SJCRH30 (cell line): Measurements from ENCODE around the gene GGNBP2. TPM values are rescaled to one million over a fixed set of nuclear protein-coding genes. Genes with fewer than 3 reads are reported as not detected.
A peak's percentile ranks its signal among the peaks of the same experiment; 100 is the strongest.
"Not testable (repeated sequence)": the region's sequence is repeated elsewhere in the genome, so short reads cannot be mapped to it uniquely, and the experiment has no call there.

Experiments
- DNase-seq, 2 experiments: peaks; one replicate each; pipeline ENCODE4 v3.0.0-alpha.2; 2015 to 2020
- H3K27ac ChIP-seq: fragments of 250-450 bp; sonication (Bioruptor Pico); 2 replicates; pipeline ENCODE4 v1.5.1; 2020; ENCODE audit warnings: mild to moderate bottlenecking, moderate library complexity
- H3K27me3 ChIP-seq: fragments of 250-450 bp; sonication (Bioruptor Pico); 2 replicates; pipeline ENCODE4 v1.5.1; 2020; ENCODE audit warnings: mild to moderate bottlenecking, moderate library complexity
- H3K36me3 ChIP-seq: fragments of 250-450 bp; sonication (Bioruptor Pico); 2 replicates; pipeline ENCODE4 v1.5.1; 2020; ENCODE audit warnings: mild to moderate bottlenecking, moderate library complexity
- H3K4me1 ChIP-seq: fragments of 250-450 bp; sonication (Bioruptor Pico); 2 replicates; pipeline ENCODE4 v1.5.1; 2020; ENCODE audit warnings: mild to moderate bottlenecking, moderate library complexity
- H3K4me3 ChIP-seq: fragments of 250-450 bp; sonication (Bioruptor Pico); 2 replicates; pipeline ENCODE4 v1.5.1; 2020; ENCODE audit warnings: mild to moderate bottlenecking, moderate library complexity
- H3K9me3 ChIP-seq: fragments of 250-450 bp; sonication (Bioruptor Pico); replicated peaks from 2 replicates; pipeline ENCODE4 v1.5.1; 2020; ENCODE audit warnings: mild to moderate bottlenecking, moderate library complexity
- total RNA-seq: library from RNA; depleted of rRNA; stranded (reverse); fragments of >200 nt; shearing (Covaris generic); gene quantifications from 2 replicates; pipeline ENCODE4 v1.2.3, GENCODE V29; 2014

The GGNBP2 gene
- total RNA-seq, 1 experiment from 2014 or later, result 81.9 TPM

- Histone ChIP-seq H3K4me3 (no peak overlapping the region), H3K4me1 (peaks cover 4% of the 10 kb centered on the region), H3K27ac (no peak overlapping the region), H3K9me3 (no peaks in the 10 kb centered on the region), H3K36me3 (peaks cover 3% of the 10 kb centered on the region; the same call in 1 of the 2 replicates), H3K27me3 (no peaks in the 10 kb centered on the region)
- DNase-seq, result no peak
Observed at GRCh38 chr17:36598951-36599401, 54.3 kb downstream of the GGNBP2 start.

GRCh38 chr17:36599546-36600250, 55.0 kb downstream of the GGNBP2 start:
- Histone ChIP-seq H3K36me3 (peaks cover 3% of the 10 kb centered on the region; the same call in 1 of the 2 replicates), H3K4me1 (peaks cover 4% of the 10 kb centered on the region), H3K4me3 (no peak overlapping the region), H3K27me3 (no peaks in the 10 kb centered on the region), H3K9me3 (no peaks in the 10 kb centered on the region), H3K27ac (no peak overlapping the region)
- DNase-seq, result no peak

GRCh38 chr17:36600465-36600864, 55.7 kb downstream of the GGNBP2 start:
- DNase-seq, result no peak
- Histone ChIP-seq H3K4me1 (peaks cover 4% of the 10 kb centered on the region), H3K27me3 (no peaks in the 10 kb centered on the region), H3K36me3 (peaks cover 3% of the 10 kb centered on the region; the same call in 1 of the 2 replicates), H3K4me3 (peak overlapping the region; percentile 83), H3K9me3 (no peaks in the 10 kb centered on the region), H3K27ac (peak overlapping the region; percentile 55)

GRCh38 chr17:36600936-36601302, 56.2 kb downstream of the GGNBP2 start:
- Histone ChIP-seq H3K9me3 (no peaks in the 10 kb centered on the region), H3K27ac (peak overlapping the region; percentile 55), H3K4me1 (peaks cover 4% of the 10 kb centered on the region), H3K27me3 (no peaks in the 10 kb centered on the region), H3K36me3 (peaks cover 3% of the 10 kb centered on the region; the same call in 1 of the 2 replicates), H3K4me3 (peak overlapping the region; percentile 83)
- no peak for DNase-seq

- H3K9me3 ChIP-seq, result no peaks in the 10 kb centered on the region
- H3K27me3 ChIP-seq, result no peaks in the 10 kb centered on the region
- peaks cover 4% of the 10 kb centered on the region for H3K4me1 ChIP-seq
- peak within 1 kb of the TSS; percentile 83 for H3K4me3 ChIP-seq
- H3K27ac ChIP-seq, result peak within 1 kb of the TSS; percentile 55
- DNase-seq, result peak; percentile 97
- peaks cover 3% of the 10 kb centered on the region; the same call in 1 of the 2 replicates for H3K36me3 ChIP-seq
Observed at GRCh38 chr17:36601303-36602029, 56.7 kb downstream of the GGNBP2 start, which contains the start of gene MRM1. MRM1 (plus strand) TSS chr17:36601583; CDS start chr17:36601811, 228 bp downstream.

- H3K9me3 ChIP-seq, result no peaks in the 10 kb centered on the region
- H3K4me3 ChIP-seq, result peak overlapping the region; percentile 83
- H3K27ac ChIP-seq, result peak overlapping the region; percentile 55
- H3K4me1 ChIP-seq, result peaks cover 4% of the 10 kb centered on the region
- no peaks in the 10 kb centered on the region for H3K27me3 ChIP-seq
- H3K36me3 ChIP-seq, result no peaks in the 10 kb centered on the region
- DNase-seq, result peak; percentile 33 to 45
Observed at GRCh38 chr17:36602030-36602748, 57.5 kb downstream of the GGNBP2 start.

- no peaks in the 10 kb centered on the region for H3K9me3 ChIP-seq
- H3K27me3 ChIP-seq, result no peaks in the 10 kb centered on the region
- no peak overlapping the region for H3K27ac ChIP-seq
- peak; percentile 83 to 92 for DNase-seq
- no peaks in the 10 kb centered on the region for H3K36me3 ChIP-seq
- peaks cover 4% of the 10 kb centered on the region for H3K4me1 ChIP-seq
- peak overlapping the region; percentile 83 for H3K4me3 ChIP-seq
Observed at GRCh38 chr17:36602924-36603384, 58.2 kb downstream of the GGNBP2 start.

- H3K36me3 ChIP-seq, H3K4me1 ChIP-seq, H3K4me3 ChIP-seq, H3K9me3 ChIP-seq, H3K27ac ChIP-seq, DNase-seq, H3K27me3 ChIP-seq: not testable (repeated sequence)
Observed at GRCh38 chr17:36605028-36605427, 60.3 kb downstream of the GGNBP2 start.

GRCh38 chr17:36608280-36608679, 63.6 kb downstream of the GGNBP2 start:
- Histone ChIP-seq H3K36me3 (no peaks in the 10 kb centered on the region), H3K9me3 (no peaks in the 10 kb centered on the region), H3K4me3 (no peak overlapping the region), H3K27ac (no peak overlapping the region), H3K4me1 (no peaks in the 10 kb centered on the region), H3K27me3 (no peaks in the 10 kb centered on the region)
- no peak for DNase-seq

GRCh38 chr17:36608794-36609497, 64.2 kb downstream of the GGNBP2 start:
- Histone ChIP-seq H3K4me1 (no peaks in the 10 kb centered on the region), H3K4me3 (no peak overlapping the region), H3K36me3 (no peaks in the 10 kb centered on the region), H3K27ac (no peak overlapping the region), H3K27me3 (no peaks in the 10 kb centered on the region), H3K9me3 (no peaks in the 10 kb centered on the region)
- no peak for DNase-seq

GRCh38 chr17:36609498-36609862, 64.8 kb downstream of the GGNBP2 start:
- no peak overlapping the region for H3K27ac ChIP-seq
- H3K4me1 ChIP-seq, result no peaks in the 10 kb centered on the region
- no peaks in the 10 kb centered on the region for H3K9me3 ChIP-seq
- H3K27me3 ChIP-seq, result no peaks in the 10 kb centered on the region
- H3K36me3 ChIP-seq, result no peaks in the 10 kb centered on the region
- no peak overlapping the region for H3K4me3 ChIP-seq
- DNase-seq, result no peak

GRCh38 chr17:36610474-36610873, 65.8 kb downstream of the GGNBP2 start:
- Histone ChIP-seq H3K9me3 (no peaks in the 10 kb centered on the region), H3K4me1 (0 out of 2 replicates have a peak, but pooled peaks cover 3% of the 10 kb centered on the region)
- DNase-seq, result no peak

GRCh38 chr17:36611345-36612072, 66.8 kb downstream of the GGNBP2 start:
- Histone ChIP-seq H3K9me3 (no peaks in the 10 kb centered on the region), H3K27ac (no peak overlapping the region), H3K4me1 (0 out of 2 replicates have a peak, but pooled peaks cover 3% of the 10 kb centered on the region), H3K4me3 (no peak overlapping the region), H3K36me3 (no peaks in the 10 kb centered on the region), H3K27me3 (no peaks in the 10 kb centered on the region)
- DNase-seq, result no peak

More at GRCh38 chr17:36610474-36610873, 65.8 kb downstream of the GGNBP2 start:
- no peak overlapping the region for H3K27ac ChIP-seq
- H3K4me3 ChIP-seq, result no peak overlapping the region
- no peaks in the 10 kb centered on the region for H3K36me3 ChIP-seq
- no peaks in the 10 kb centered on the region for H3K27me3 ChIP-seq

- Histone ChIP-seq H3K4me1 (0 out of 2 replicates have a peak, but pooled peaks cover 3% of the 10 kb centered on the region), H3K9me3 (no peaks in the 10 kb centered on the region), H3K27ac (no peak overlapping the region), H3K27me3 (no peaks in the 10 kb centered on the region), H3K4me3 (no peak overlapping the region), H3K36me3 (no peaks in the 10 kb centered on the region)
- no peak for DNase-seq
Observed at GRCh38 chr17:36612323-36612722, 67.6 kb downstream of the GGNBP2 start.
